Pancreas (tissue), 10 donors: ENCODE measurements around the gene SETBP1. TPM values are rescaled to one million over a fixed set of nuclear protein-coding genes. Genes with fewer than 3 reads are reported as not detected.

Experiments used
- ATAC-seq, 4 donors: fragments of 200-7000 bp; cut with Tn5 transposase; one replicate each; pipeline versions ENCODE4 v1.8.0 to v1.9.1; 2020; ENCODE audit warnings: mild to moderate bottlenecking in 4 of 4, moderate library complexity in 4 of 4
- DNase-seq, 6 donors: peaks; one replicate each; pipeline ENCODE4 v3.0.0-alpha.2; 2020
- FAIRE-seq: peaks from 2 replicates; lab custom pipeline; 2012; peaks lifted over from hg19 to GRCh38; lab: Jason Lieb, UNC
- H3K27ac ChIP-seq, 4 donors: fragments of 200-600 bp; sonication (generic); 1 replicate in 3 of 4; 2 replicates in 1 of 4; pipeline versions ENCODE4 v1.5.0 to v1.8.0; 2020
- H3K27me3 ChIP-seq, 4 donors: fragments of 200-600 bp; one replicate each; pipeline ENCODE4 v1.8.0; 2021
- H3K36me3 ChIP-seq, 3 donors: fragments of 200-600 bp; sonication (generic) in 1 of 3; one replicate each; pipeline versions ENCODE4 v1.5.0 to v1.8.0; 2020 to 2021
- H3K4me1 ChIP-seq, 3 donors: fragments of 200-600 bp; one replicate each; pipeline ENCODE4 v1.8.0; 2021
- H3K4me3 ChIP-seq, 4 donors: fragments of 200-600 bp; sonication (generic) in 2 of 4; one replicate each; pipeline versions ENCODE4 v1.5.0 to v1.8.0; 2020 to 2021
- H3K9me3 ChIP-seq, 4 donors: fragments of 200-600 bp; one replicate each; pipeline ENCODE4 v1.8.0; 2021
- CTCF ChIP-seq, 4 donors: fragments of 200-600 bp; sonication (generic) in 3 of 4; IDR thresholded peaks; one replicate each; pipeline versions ENCODE4 v1.5.0 to v1.8.0; 2021; ENCODE audit warnings: antibody characterized with exemption in 4 of 4
- WGBS, 2 donors: extraction: QIAGEN DNeasy Blood & Tissue Kit; methylation state at CpG; one replicate each; pipeline ENCODE4 v1.1.7; 2013; 5-methylcytosine and 5-hydroxymethylcytosine counted together
- intact Hi-C, 3 donors: fragments of 100-400 bp; cut with DNase I; formaldehyde crosslinking; loops; one replicate each; pipeline versions ENCODE4 v1.11.1 to v1.14.2; 2022
- polyA plus RNA-seq, 2 donors: library from polyadenylated mRNA; stranded (reverse); fragments of 200-250 nt; gene quantifications; one replicate each; pipeline ENCODE4 v1.2.3, GENCODE V29; 2013
- total RNA-seq, 6 donors: library from RNA; stranded (reverse); fragmentation: NEBNext Ultra II Directional in 4 of 6; extraction: Animal tissue kit (Norgen Biotek cat#: 25700) in 4 of 6; gene quantifications; one replicate each; pipeline versions ENCODE4 v1.2.1 to v1.2.4, GENCODE V29; 2021 to 2023
- donor health status: healthy with polysubstance abuse.
- donor health status: DM: no; HTN: no; CAD: no; lungs with moderate emphysema.
- donor health status: DM: no; HTN: no; CAD: no.
- donor health status: control.
- donor health status: control.
- donor health status: Bipolar disorder and iron deficiency.
- donor health status: DM: yes; HTN: yes; CAD: no.
- donor health status: DM: no; HTN: no; CAD: no.
- donor health status: DM: no; HTN: no; CAD: no.
- donor health status: DM: yes; HTN: yes; CAD: no.

SETBP1 gene
- total and polyA plus RNA-seq, 8 donors = 3.9 to 24.0 (median 18.1) TPM

- ATAC-seq = peak; percentile 7 to 55 (median 27)
- Histone ChIP-seq H3K4me3 (peak overlapping the region in 3 of 4 donors; percentile 14 to 21 (median 18)), H3K9me3 (no peaks in the 10 kb centered on the region), H3K36me3 (no peaks in the 10 kb centered on the region), H3K4me1 (peaks cover 13 to 43% (median 38%) of the 10 kb centered on the region in 3 donors), H3K27me3 (no peaks in the 10 kb centered on the region), H3K27ac (peak overlapping the region; percentile 18 to 57 (median 50))
- intact Hi-C loops = no loop called here
- FAIRE-seq = no peak
- no peak for DNase-seq
- TF ChIP-seq CTCF (IDR thresholded peaks at IDR 0.05) = no peak
- WGBS, 2 donors = 21 to 27% methylated on average over 2 of the region's 2 CpGs
These were observed 16.6 kb downstream of the SETBP1 start for GRCh38 chr18:44697315-44697714.

- WGBS, 2 donors = 90 to 98% methylated on average over 5 of the region's 5 CpGs
- no peaks in the 10 kb centered on the region for H3K27me3 ChIP-seq
- H3K4me3 ChIP-seq = no peak overlapping the region
- ATAC-seq (no peak), FAIRE-seq (no peak), DNase-seq (no peak)
- H3K27ac ChIP-seq = no peak overlapping the region
- H3K4me1 ChIP-seq = peaks cover 13 to 43% (median 37%) of the 10 kb centered on the region in 3 donors
- intact Hi-C loops = no loop called here
- no peaks in the 10 kb centered on the region for H3K36me3 ChIP-seq
- H3K9me3 ChIP-seq = no peaks in the 10 kb centered on the region
- TF ChIP-seq CTCF (IDR thresholded peaks at IDR 0.05) = no peak
These were observed 17.8 kb downstream of the SETBP1 start for GRCh38 chr18:44698518-44698917.

GRCh38 chr18:44699572-44700261 is 19.0 kb downstream of the SETBP1 start:
- DNase-seq = no peak
- Histone ChIP-seq H3K9me3 (no peaks in the 10 kb centered on the region), H3K27me3 (no peaks in the 10 kb centered on the region), H3K4me3 (no peak overlapping the region), H3K27ac (peak overlapping the region in 2 of 4 donors; percentile 10 to 57), H3K4me1 (peaks cover 13 to 43% (median 37%) of the 10 kb centered on the region in 3 donors), H3K36me3 (no peaks in the 10 kb centered on the region)
- no peak for TF ChIP-seq CTCF (IDR thresholded peaks at IDR 0.05)
- ATAC-seq = no peak
- WGBS, 2 donors = 63 to 73% methylated on average over 10 of the region's 10 CpGs
- intact Hi-C loops = no loop called here
- FAIRE-seq = no peak

- peaks cover 13 to 38% (median 29%) of the 10 kb centered on the region in 3 donors for H3K4me1 ChIP-seq
- no peaks in the 10 kb centered on the region for H3K9me3 ChIP-seq
- no peak for TF ChIP-seq CTCF (IDR thresholded peaks at IDR 0.05)
- H3K36me3 ChIP-seq = no peaks in the 10 kb centered on the region
- no peak for FAIRE-seq
- no peaks in the 10 kb centered on the region for H3K27me3 ChIP-seq
- H3K27ac ChIP-seq = peak overlapping the region in 3 of 4 donors; percentile 10 to 57 (median 10)
- intact Hi-C loops = no loop called here
- ATAC-seq = peak; percentile 62 to 84 (median 78)
- peak in 2 of 6 donors; percentile 34 to 46 for DNase-seq
- no peak overlapping the region for H3K4me3 ChIP-seq
- WGBS, 2 donors = 16% methylated on average over 5 of the region's 5 CpGs
These were observed 20.0 kb downstream of the SETBP1 start for GRCh38 chr18:44700652-44701051.

- Histone ChIP-seq H3K4me3 (no peak overlapping the region), H3K27me3 (no peaks in the 10 kb centered on the region), H3K27ac (peak overlapping the region in 2 of 4 donors; percentile 10 to 57), H3K4me1 (peaks cover 10 to 33% (median 23%) of the 10 kb centered on the region in 3 donors), H3K36me3 (no peaks in the 10 kb centered on the region), H3K9me3 (no peaks in the 10 kb centered on the region)
- no peak for TF ChIP-seq CTCF (IDR thresholded peaks at IDR 0.05)
- no peak for FAIRE-seq
- WGBS, 2 donors = 90 to 95% methylated on average over 10 of the region's 10 CpGs
- ATAC-seq = no peak
- DNase-seq = no peak
- intact Hi-C loops = no loop called here
These were observed 20.5 kb downstream of the SETBP1 start for GRCh38 chr18:44701227-44701626.
